Measurements from ENCODE around the gene ANKH. TPM values are rescaled to one million over a fixed set of nuclear protein-coding genes. Genes with fewer than 3 reads are reported as not detected.

The ANKH gene
- total RNA-seq, 1 donor from 2014 or later, result 0.19 TPM

GRCh38 chr5:14830210-14831005, 41.2 kb downstream of the ANKH start:
- Mint-ChIP-seq H3K4me1 (no peaks in the 10 kb centered on the region), H3K9me3 (no peaks in the 10 kb centered on the region)
- DNase-seq (ENCODE audit: low spot score), result no peak

GRCh38 chr5:14829396-14829795, 42.2 kb downstream of the ANKH start:
- Histone ChIP-seq H3F3A (ENCODE audit: low read depth) (no peaks in the 10 kb centered on the region), H3K9me3 (ENCODE audit: low read depth) (no peaks in the 10 kb centered on the region), H3K27me3 (no peaks in the 10 kb centered on the region), H3K27ac (no peak overlapping the region), H3K9ac (no peak overlapping the region), H3K79me2 (ENCODE audit: low read depth) (no peaks in the 10 kb centered on the region), H3K4me2 (no peak overlapping the region), H4K20me1 (ENCODE audit: low read depth) (no peaks in the 10 kb centered on the region), H3K4me3 (no peak overlapping the region), H3K4me1 (no peaks in the 10 kb centered on the region), H2AFZ (replicated peaks) (no peak overlapping the region), H3K36me3 (no peaks in the 10 kb centered on the region)
- Mint-ChIP-seq H3K4me3 (no peak overlapping the region), H3K27ac (no peak overlapping the region), H3K36me3 (no peaks in the 10 kb centered on the region), H3K27me3 (ENCODE audit: insufficient read depth, low read depth) (no peaks in the 10 kb centered on the region), H3K9me3 (no peaks in the 10 kb centered on the region), H3K4me1 (no peaks in the 10 kb centered on the region)
- DNase-seq (ENCODE audit: low spot score), result no peak
- TF ChIP-seq EZH2 (IDR thresholded peaks at IDR 0.05), result no peak
- TF ChIP-seq EZH2phosphoT487 (IDR thresholded peaks at IDR 0.05), result no peak
- TF ChIP-seq, protein P1, sequence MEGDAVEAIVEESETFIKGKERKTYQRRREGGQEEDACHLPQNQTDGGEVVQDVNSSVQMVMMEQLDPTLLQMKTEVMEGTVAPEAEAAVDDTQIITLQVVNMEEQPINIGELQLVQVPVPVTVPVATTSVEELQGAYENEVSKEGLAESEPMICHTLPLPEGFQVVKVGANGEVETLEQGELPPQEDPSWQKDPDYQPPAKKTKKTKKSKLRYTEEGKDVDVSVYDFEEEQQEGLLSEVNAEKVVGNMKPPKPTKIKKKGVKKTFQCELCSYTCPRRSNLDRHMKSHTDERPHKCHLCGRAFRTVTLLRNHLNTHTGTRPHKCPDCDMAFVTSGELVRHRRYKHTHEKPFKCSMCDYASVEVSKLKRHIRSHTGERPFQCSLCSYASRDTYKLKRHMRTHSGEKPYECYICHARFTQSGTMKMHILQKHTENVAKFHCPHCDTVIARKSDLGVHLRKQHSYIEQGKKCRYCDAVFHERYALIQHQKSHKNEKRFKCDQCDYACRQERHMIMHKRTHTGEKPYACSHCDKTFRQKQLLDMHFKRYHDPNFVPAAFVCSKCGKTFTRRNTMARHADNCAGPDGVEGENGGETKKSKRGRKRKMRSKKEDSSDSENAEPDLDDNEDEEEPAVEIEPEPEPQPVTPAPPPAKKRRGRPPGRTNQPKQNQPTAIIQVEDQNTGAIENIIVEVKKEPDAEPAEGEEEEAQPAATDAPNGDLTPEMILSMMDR (IDR thresholded peaks at IDR 0.05), result no peak

More at GRCh38 chr5:14830210-14831005, 41.2 kb downstream of the ANKH start:
- H3K4me3 Mint-ChIP-seq, result no peak overlapping the region
- Histone ChIP-seq H3K4me1 (peaks cover 7% of the 10 kb centered on the region), H3K4me2 (no peak overlapping the region), H3F3A (ENCODE audit: low read depth) (peaks cover 3% of the 10 kb centered on the region), H3K9ac (no peak overlapping the region), H2AFZ (replicated peaks) (no peak overlapping the region), H3K4me3 (no peak overlapping the region), H3K27me3 (no peaks in the 10 kb centered on the region), H4K20me1 (ENCODE audit: low read depth) (no peaks in the 10 kb centered on the region), H3K27ac (no peak overlapping the region), H3K9me3 (ENCODE audit: low read depth) (no peaks in the 10 kb centered on the region), H3K79me2 (ENCODE audit: low read depth) (no peaks in the 10 kb centered on the region), H3K36me3 (no peaks in the 10 kb centered on the region)
- no peaks in the 10 kb centered on the region for H3K36me3 Mint-ChIP-seq
- TF ChIP-seq, protein P1 (IDR thresholded peaks at IDR 0.05), result no peak
- TF ChIP-seq EZH2phosphoT487 (IDR thresholded peaks at IDR 0.05) (no peak), EZH2 (IDR thresholded peaks at IDR 0.05) (no peak)
- no peak overlapping the region for H3K27ac Mint-ChIP-seq
- H3K27me3 Mint-ChIP-seq (ENCODE audit: insufficient read depth, low read depth), result no peaks in the 10 kb centered on the region

DNA sequence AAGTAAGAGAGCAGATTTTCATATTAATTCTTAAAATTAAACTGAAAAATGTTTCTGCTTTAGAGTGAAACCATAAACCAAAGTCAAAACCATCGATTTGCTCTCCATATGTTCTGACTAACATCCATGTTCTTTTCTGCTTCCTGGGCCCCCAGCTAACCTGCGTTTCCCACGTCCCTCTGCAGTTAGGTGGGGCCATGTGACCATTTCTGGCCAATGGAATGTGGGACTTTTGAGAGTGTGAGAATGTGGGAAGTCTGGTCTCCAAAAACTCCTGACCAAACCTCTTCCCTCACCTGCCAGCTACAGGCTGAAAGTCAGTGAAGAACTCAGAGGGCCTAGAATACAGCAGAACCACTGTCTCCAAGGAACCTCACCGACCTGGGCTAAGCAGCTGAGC, 44.9 kb downstream of the ANKH start:
- no peak overlapping the region for H3K27ac Mint-ChIP-seq

More for the DNA sequence above, 44.9 kb downstream of the ANKH start:
- Histone ChIP-seq H3K4me3 (no peak overlapping the region), H3K27me3 (no peaks in the 10 kb centered on the region), H3K27ac (no peak overlapping the region), H3F3A (ENCODE audit: low read depth) (no peaks in the 10 kb centered on the region), H4K20me1 (ENCODE audit: low read depth) (no peaks in the 10 kb centered on the region), H3K79me2 (ENCODE audit: low read depth) (no peaks in the 10 kb centered on the region), H3K9ac (no peak overlapping the region), H3K4me2 (no peak overlapping the region), H3K36me3 (no peaks in the 10 kb centered on the region), H3K4me1 (no peaks in the 10 kb centered on the region), H3K9me3 (ENCODE audit: low read depth) (no peaks in the 10 kb centered on the region), H2AFZ (replicated peaks) (no peak overlapping the region)
- TF ChIP-seq, protein P1 (IDR thresholded peaks at IDR 0.05), result no peak
- TF ChIP-seq EZH2phosphoT487 (IDR thresholded peaks at IDR 0.05) (no peak), EZH2 (IDR thresholded peaks at IDR 0.05) (no peak)
- H3K36me3 Mint-ChIP-seq, result no peaks in the 10 kb centered on the region
- H3K9me3 Mint-ChIP-seq, result no peaks in the 10 kb centered on the region
- no peaks in the 10 kb centered on the region for H3K27me3 Mint-ChIP-seq (ENCODE audit: insufficient read depth, low read depth)
- DNase-seq (ENCODE audit: low spot score), result no peak
- H3K4me3 Mint-ChIP-seq, result no peak overlapping the region
- H3K4me1 Mint-ChIP-seq, result no peaks in the 10 kb centered on the region

Data from neural progenitor cell (in vitro differentiated cells).